K562 (cell line): ENCODE measurements around the gene CCDC167. TPM values are rescaled to one million over a fixed set of nuclear protein-coding genes. Genes with fewer than 3 reads are reported as not detected.

ENCODE experiments used
- ATAC-seq: fragments of 200-7000 bp; cut with Tn5 transposase; 3 replicates; pipeline ENCODE4 v1.9.1; 2020; ENCODE audit warnings: moderate library complexity
- BruUV-seq: library from RNA; stranded (reverse); fragments of 400-500 nt; replicated peaks from 2 replicates; lab custom pipeline; 2021; lab: Mats Ljungman, UMichigan
- CTCF ChIA-PET: fragments of 300-600 bp; formaldehyde crosslinking; extraction: SDS; loops from one replicate; lab custom pipeline; 2021; ENCODE audit warnings: low intra/inter-chr PET ratio; lab: Yijun Ruan, JAX
- POLR2A ChIA-PET: fragments of 300-600, 350-650 bp; sonication (Branson Sonifier 250); formaldehyde crosslinking; extraction: SDS; loops from one replicate; lab custom pipeline; 2021; ENCODE audit warnings: antibody characterized with exemption, inconsistent platforms; lab: Yijun Ruan, JAX
- DNase-seq, 4 experiments: peaks; one replicate each; pipeline versions ENCODE4 v3.0.0 to v3.0.0-alpha.2; 2011 to 2018; ENCODE audit warnings: low spot score in 3 of 4, mixed read lengths in 3 of 4; ENCODE audit errors: extremely low read depth in 1 of 4
- FAIRE-seq: peaks from 2 replicates; lab custom pipeline; 2011; peaks lifted over from hg19 to GRCh38; lab: Jason Lieb, UNC
- H2AFZ ChIP-seq: 2 replicates; pipeline ENCODE4 v1.6.0; 2011; ENCODE audit warnings: low read depth, low read length, control low read depth, inconsistent platforms
- H3K27ac ChIP-seq: fragments of 200-600 bp; 3 replicates; pipeline ENCODE4 v1.8.0; 2011; ENCODE audit warnings: low read depth, mild to moderate bottlenecking, control low read depth, inconsistent platforms, low read length, moderate library complexity, mixed read lengths; ENCODE audit errors: extremely low read depth
- H3K27me3 ChIP-seq, 2 experiments: fragments of 300-600 bp in 1 of 2; 2 replicates in 1 of 2; 3 replicates in 1 of 2; pipeline versions ENCODE4 v1.6.0 to v1.8.0; 2011; ENCODE audit warnings: inconsistent platforms in 2 of 2, low read length in 2 of 2, mild to moderate bottlenecking in 1 of 2, mixed read lengths in 1 of 2, moderate library complexity in 1 of 2; ENCODE audit not compliant: control insufficient read depth in 2 of 2, insufficient read depth in 2 of 2
- H3K36me3 ChIP-seq: fragments of 300-600 bp; 3 replicates; pipeline ENCODE4 v1.8.0; 2011; ENCODE audit warnings: mild to moderate bottlenecking, low read length, inconsistent platforms; ENCODE audit not compliant: control insufficient read depth, insufficient read depth
- H3K4me1 ChIP-seq, 2 experiments: fragments of 200-600 bp in 1 of 2; replicated peaks in 1 of 2; 2 replicates in 1 of 2; 3 replicates in 1 of 2; pipeline versions ENCODE4 v1.5.1 to v1.8.0; 2011; ENCODE audit warnings: inconsistent platforms in 2 of 2, low read length in 2 of 2, mild to moderate bottlenecking in 1 of 2, mixed read lengths in 1 of 2, moderate library complexity in 1 of 2; ENCODE audit not compliant: control insufficient read depth in 2 of 2, insufficient read depth in 2 of 2
- H3K4me2 ChIP-seq: 2 replicates; pipeline ENCODE4 v1.6.1; 2011; ENCODE audit warnings: low read length, control low read depth, inconsistent platforms, mixed read lengths; ENCODE audit not compliant: insufficient read depth
- H3K4me3 ChIP-seq: fragments of 200-600 bp; sonication (generic), shearing (Covaris generic); 2 replicates; pipeline ENCODE4 v1.5.1; 2016; ENCODE audit warnings: control low read depth, inconsistent platforms
- H3K79me2 ChIP-seq: fragments of 200-600 bp; 3 replicates; pipeline ENCODE4 v1.8.0; 2011; ENCODE audit warnings: low read length, inconsistent platforms; ENCODE audit not compliant: control insufficient read depth, insufficient read depth
- H3K9ac ChIP-seq, 2 experiments: 2 replicates each; pipeline versions ENCODE4 v1.6.0 to v1.6.1; 2011; ENCODE audit warnings: low read depth in 2 of 2, low read length in 2 of 2, control low read depth in 1 of 2, inconsistent platforms in 1 of 2, mild to moderate bottlenecking in 1 of 2, mixed read lengths in 1 of 2; ENCODE audit not compliant: insufficient read depth in 1 of 2
- H3K9me1 ChIP-seq: one replicate; pipeline ENCODE4 v1.6.0; 2011; ENCODE audit warnings: inconsistent platforms, mild to moderate bottlenecking, low read length, moderate library complexity; ENCODE audit not compliant: control insufficient read depth, insufficient read depth
- H3K9me3 ChIP-seq: replicated peaks from 2 replicates; pipeline ENCODE4 v1.5.1; 2011; ENCODE audit warnings: low read depth, low read length, inconsistent platforms; ENCODE audit not compliant: control insufficient read depth, insufficient read depth
- H4K20me1 ChIP-seq: replicated peaks from 2 replicates; pipeline ENCODE4 v1.6.1; 2011; ENCODE audit warnings: low read length, inconsistent platforms, mixed read lengths; ENCODE audit not compliant: control insufficient read depth, insufficient read depth
- BRCA1 ChIP-seq, 2 experiments: fragments of 450-650 bp in 1 of 2; sonication (generic) in 1 of 2; formaldehyde crosslinking in 1 of 2; IDR thresholded peaks; 2 replicates each; pipeline versions ENCODE4 v1.5.0 to v1.6.1; 2017 to 2020; ENCODE audit warnings: mild to moderate bottlenecking in 1 of 2, missing genetic modification reagents in 1 of 2
- IFI16 ChIP-seq: fragments of 250-450 bp; sonication (Bioruptor Pico); IDR thresholded peaks from 2 replicates; pipeline ENCODE4 v2.1.2; 2022; ENCODE audit warnings: mild to moderate bottlenecking, inconsistent platforms
- SP2 ChIP-seq: IDR thresholded peaks from 2 replicates; pipeline ENCODE4 v1.6.1; 2011; ENCODE audit warnings: mild to moderate bottlenecking, low read depth, low read length, moderate library complexity; ENCODE audit not compliant: poor library complexity, severe bottlenecking; ENCODE audit errors: extremely low read depth
- ZNF165 ChIP-seq: fragments of 250-450 bp; sonication (Bioruptor Pico); IDR thresholded peaks from 2 replicates; pipeline ENCODE4 v1.4.0; 2020; ENCODE audit warnings: borderline replicate concordance
- ZNF174 ChIP-seq: fragments of 250-450 bp; sonication (Bioruptor Pico); IDR thresholded peaks from 2 replicates; pipeline ENCODE4 v1.4.0; 2020; ENCODE audit warnings: mild to moderate bottlenecking
- ZNF766 ChIP-seq: fragments of 200-800 bp; sonication (Bioruptor generic); conservative IDR thresholded peaks from 2 replicates; pipeline ENCODE4 v1.6.1; 2016; ENCODE audit warnings: missing genetic modification characterization, missing compliant biosample characterization
- WGBS: fragments of 100-300 bp; shearing (Covaris generic); methylation state at CpG from one replicate; pipeline ENCODE4 v1.1.6; 2016; ENCODE audit warnings: low coverage, mixed read lengths; ENCODE audit not compliant: insufficient coverage; ENCODE audit errors: missing lambda C conversion rate; 5-methylcytosine and 5-hydroxymethylcytosine counted together
- in situ Hi-C: fragments of 300-500 bp; cut with MboI; formaldehyde crosslinking; loops from 4 replicates; pipeline ENCODE4 v1.15.0; 2018; ENCODE audit warnings: inconsistent platforms, mixed read lengths
- intact Hi-C: fragments of 100-400 bp; cut with micrococcal nuclease; formaldehyde crosslinking; loops from 2 replicates; pipeline ENCODE4 v1.14.2; 2022
- polyA plus RNA-seq, 8 experiments: library from polyadenylated mRNA; depleted of rRNA in 4 of 8; stranded (reverse) in 5 of 8; unstranded in 3 of 8; fragments of >200 nt; fragmentation: Nextera tagmentation in 2 of 8; fragmentation: Illumina TruSeq in 1 of 8; extraction: Ambion mirVana in 2 of 8; extraction: Trizol in 1 of 8; gene quantifications; 2 replicates each; pipeline versions ENCODE4 v1.2.1 to v1.2.3, GENCODE V29; 2011 to 2014; ENCODE audit warnings: inconsistent platforms in 1 of 8, missing spikeins in 1 of 8
- total RNA-seq, 7 experiments: library from RNA; depleted of rRNA in 6 of 7; stranded (reverse); fragments of >200 nt in 6 of 7; fragmentation: Illumina TruSeq in 2 of 7; extraction: Trizol in 2 of 7; gene quantifications; 2 replicates each; pipeline versions ENCODE4 v1.2.1 to v1.2.3, GENCODE V29; 2011 to 2021; ENCODE audit warnings: low replicate concordance in 1 of 7
- TF ChIP-seq, protein P1 (sequence below): sonication (generic); formaldehyde crosslinking; IDR thresholded peaks from 2 replicates; pipeline ENCODE4 v1.4.0; 2020; ENCODE audit warnings: mild to moderate bottlenecking, missing genetic modification reagents

The CCDC167 gene
- total and polyA plus RNA-seq, 9 of the 15 experiments (the other 6 are each of a cell fraction or from before 2014, with no cell fraction given) = 26.0 to 114 (median 45.2) TPM

GRCh38 chr6:37543361-37543760 is 43.7 kb upstream of the CCDC167 start:
- no peaks in the 10 kb centered on the region for H3K9me3 ChIP-seq
- ATAC-seq = no peak
- H3K9ac ChIP-seq = no peak overlapping the region
- peaks cover 3% of the 10 kb centered on the region; the same call in 1 of the 2 replicates for H4K20me1 ChIP-seq
- no peaks in the 10 kb centered on the region for H3K36me3 ChIP-seq
- no peak overlapping the region for H3K4me3 ChIP-seq
- no peak overlapping the region for H3K27ac ChIP-seq
- H3K79me2 ChIP-seq = no peaks in the 10 kb centered on the region
- H3K4me2 ChIP-seq = no peak overlapping the region
- TF ChIP-seq ZNF766 (CRISPR knock-in tag) (no peak), ZNF165 (CRISPR knock-in tag) (no peak), ZNF174 (no peak), IFI16 (CRISPR knock-in tag) (no peak), SP2 (no peak), BRCA1 (IDR thresholded peaks at IDR 0.05) (no peak), BRCA1 (CRISPR knock-in tag; IDR thresholded peaks at IDR 0.05) (no peak)
- TF ChIP-seq, protein P1, sequence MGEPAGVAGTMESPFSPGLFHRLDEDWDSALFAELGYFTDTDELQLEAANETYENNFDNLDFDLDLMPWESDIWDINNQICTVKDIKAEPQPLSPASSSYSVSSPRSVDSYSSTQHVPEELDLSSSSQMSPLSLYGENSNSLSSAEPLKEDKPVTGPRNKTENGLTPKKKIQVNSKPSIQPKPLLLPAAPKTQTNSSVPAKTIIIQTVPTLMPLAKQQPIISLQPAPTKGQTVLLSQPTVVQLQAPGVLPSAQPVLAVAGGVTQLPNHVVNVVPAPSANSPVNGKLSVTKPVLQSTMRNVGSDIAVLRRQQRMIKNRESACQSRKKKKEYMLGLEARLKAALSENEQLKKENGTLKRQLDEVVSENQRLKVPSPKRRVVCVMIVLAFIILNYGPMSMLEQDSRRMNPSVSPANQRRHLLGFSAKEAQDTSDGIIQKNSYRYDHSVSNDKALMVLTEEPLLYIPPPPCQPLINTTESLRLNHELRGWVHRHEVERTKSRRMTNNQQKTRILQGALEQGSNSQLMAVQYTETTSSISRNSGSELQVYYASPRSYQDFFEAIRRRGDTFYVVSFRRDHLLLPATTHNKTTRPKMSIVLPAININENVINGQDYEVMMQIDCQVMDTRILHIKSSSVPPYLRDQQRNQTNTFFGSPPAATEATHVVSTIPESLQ (CRISPR knock-in tag) = no peak
- ChIA-PET POLR2A (interaction anchor here (1.0 to 2.3 kb wide), 3 partner anchors 14 to 69 kb away, joined by 3 to 8 read pairs (median 3); no protein-coding TSS in a partner anchor), CTCF (no interaction called here)
- FAIRE-seq = no peak
- DNase-seq = no peak
- WGBS = 12% methylated on average over 4 of the region's 4 CpGs
- H3K9me1 ChIP-seq = peaks cover 4% of the 10 kb centered on the region
- H3K27me3 ChIP-seq = peaks cover 35 to 83% of the 10 kb centered on the region in 2 experiments
- H3K4me1 ChIP-seq = no peaks in the 10 kb centered on the region
- H2AFZ ChIP-seq = no peak overlapping the region
- no TSS peak for BruUV-seq
- intact Hi-C loops = no loop called here
- in situ Hi-C loops = no loop called here
